Body of pancreas (tissue), 4 donors: ENCODE results near the gene GIPR.

Experiments
- POLR2A ChIP-seq, 3 donors: fragments of 450-650 bp; IDR thresholded peaks; one replicate each; pipeline ENCODE4 v1.6.1; 2016; ENCODE audit warnings: antibody characterized with exemption in 3 of 3, mild to moderate bottlenecking in 2 of 3
- TF ChIP-seq, protein P1 (sequence below), 7 experiments: fragments of 450-650 bp in 4 of 7; fragments of 200-600 bp in 3 of 7; sonication (generic) in 3 of 7; IDR thresholded peaks; one replicate each; pipeline ENCODE4 v1.5.1; 2016 to 2019; ENCODE audit warnings: antibody characterized with exemption in 7 of 7

GRCh38 chr19:45643024-45643926 is 24.7 kb upstream of the GIPR start:
- TF ChIP-seq, protein P1, sequence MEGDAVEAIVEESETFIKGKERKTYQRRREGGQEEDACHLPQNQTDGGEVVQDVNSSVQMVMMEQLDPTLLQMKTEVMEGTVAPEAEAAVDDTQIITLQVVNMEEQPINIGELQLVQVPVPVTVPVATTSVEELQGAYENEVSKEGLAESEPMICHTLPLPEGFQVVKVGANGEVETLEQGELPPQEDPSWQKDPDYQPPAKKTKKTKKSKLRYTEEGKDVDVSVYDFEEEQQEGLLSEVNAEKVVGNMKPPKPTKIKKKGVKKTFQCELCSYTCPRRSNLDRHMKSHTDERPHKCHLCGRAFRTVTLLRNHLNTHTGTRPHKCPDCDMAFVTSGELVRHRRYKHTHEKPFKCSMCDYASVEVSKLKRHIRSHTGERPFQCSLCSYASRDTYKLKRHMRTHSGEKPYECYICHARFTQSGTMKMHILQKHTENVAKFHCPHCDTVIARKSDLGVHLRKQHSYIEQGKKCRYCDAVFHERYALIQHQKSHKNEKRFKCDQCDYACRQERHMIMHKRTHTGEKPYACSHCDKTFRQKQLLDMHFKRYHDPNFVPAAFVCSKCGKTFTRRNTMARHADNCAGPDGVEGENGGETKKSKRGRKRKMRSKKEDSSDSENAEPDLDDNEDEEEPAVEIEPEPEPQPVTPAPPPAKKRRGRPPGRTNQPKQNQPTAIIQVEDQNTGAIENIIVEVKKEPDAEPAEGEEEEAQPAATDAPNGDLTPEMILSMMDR (IDR thresholded peaks at IDR 0.05), result peak; percentile 91 to 99 (median 97)
- no peak for TF ChIP-seq POLR2A (IDR thresholded peaks at IDR 0.05)
